CD4-positive, alpha-beta T cell treated with Interleukin-1 beta for 1 hour (primary cell): Measurements from ENCODE around the gene VPS8.
A peak's percentile ranks its signal among the peaks of the same experiment; 100 is the strongest.

Experiments
- DNase-seq, 2 donors: peaks; one replicate each; pipeline ENCODE4 v3.0.0-alpha.2; 2020 to 2022

The VPS8 gene, protein sequence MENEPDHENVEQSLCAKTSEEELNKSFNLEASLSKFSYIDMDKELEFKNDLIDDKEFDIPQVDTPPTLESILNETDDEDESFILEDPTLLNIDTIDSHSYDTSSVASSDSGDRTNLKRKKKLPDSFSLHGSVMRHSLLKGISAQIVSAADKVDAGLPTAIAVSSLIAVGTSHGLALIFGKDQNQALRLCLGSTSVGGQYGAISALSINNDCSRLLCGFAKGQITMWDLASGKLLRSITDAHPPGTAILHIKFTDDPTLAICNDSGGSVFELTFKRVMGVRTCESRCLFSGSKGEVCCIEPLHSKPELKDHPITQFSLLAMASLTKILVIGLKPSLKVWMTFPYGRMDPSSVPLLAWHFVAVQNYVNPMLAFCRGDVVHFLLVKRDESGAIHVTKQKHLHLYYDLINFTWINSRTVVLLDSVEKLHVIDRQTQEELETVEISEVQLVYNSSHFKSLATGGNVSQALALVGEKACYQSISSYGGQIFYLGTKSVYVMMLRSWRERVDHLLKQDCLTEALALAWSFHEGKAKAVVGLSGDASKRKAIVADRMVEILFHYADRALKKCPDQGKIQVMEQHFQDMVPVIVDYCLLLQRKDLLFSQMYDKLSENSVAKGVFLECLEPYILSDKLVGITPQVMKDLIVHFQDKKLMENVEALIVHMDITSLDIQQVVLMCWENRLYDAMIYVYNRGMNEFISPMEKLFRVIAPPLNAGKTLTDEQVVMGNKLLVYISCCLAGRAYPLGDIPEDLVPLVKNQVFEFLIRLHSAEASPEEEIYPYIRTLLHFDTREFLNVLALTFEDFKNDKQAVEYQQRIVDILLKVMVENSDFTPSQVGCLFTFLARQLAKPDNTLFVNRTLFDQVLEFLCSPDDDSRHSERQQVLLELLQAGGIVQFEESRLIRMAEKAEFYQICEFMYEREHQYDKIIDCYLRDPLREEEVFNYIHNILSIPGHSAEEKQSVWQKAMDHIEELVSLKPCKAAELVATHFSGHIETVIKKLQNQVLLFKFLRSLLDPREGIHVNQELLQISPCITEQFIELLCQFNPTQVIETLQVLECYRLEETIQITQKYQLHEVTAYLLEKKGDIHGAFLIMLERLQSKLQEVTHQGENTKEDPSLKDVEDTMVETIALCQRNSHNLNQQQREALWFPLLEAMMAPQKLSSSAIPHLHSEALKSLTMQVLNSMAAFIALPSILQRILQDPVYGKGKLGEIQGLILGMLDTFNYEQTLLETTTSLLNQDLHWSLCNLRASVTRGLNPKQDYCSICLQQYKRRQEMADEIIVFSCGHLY (N-terminal part only)

DNA sequence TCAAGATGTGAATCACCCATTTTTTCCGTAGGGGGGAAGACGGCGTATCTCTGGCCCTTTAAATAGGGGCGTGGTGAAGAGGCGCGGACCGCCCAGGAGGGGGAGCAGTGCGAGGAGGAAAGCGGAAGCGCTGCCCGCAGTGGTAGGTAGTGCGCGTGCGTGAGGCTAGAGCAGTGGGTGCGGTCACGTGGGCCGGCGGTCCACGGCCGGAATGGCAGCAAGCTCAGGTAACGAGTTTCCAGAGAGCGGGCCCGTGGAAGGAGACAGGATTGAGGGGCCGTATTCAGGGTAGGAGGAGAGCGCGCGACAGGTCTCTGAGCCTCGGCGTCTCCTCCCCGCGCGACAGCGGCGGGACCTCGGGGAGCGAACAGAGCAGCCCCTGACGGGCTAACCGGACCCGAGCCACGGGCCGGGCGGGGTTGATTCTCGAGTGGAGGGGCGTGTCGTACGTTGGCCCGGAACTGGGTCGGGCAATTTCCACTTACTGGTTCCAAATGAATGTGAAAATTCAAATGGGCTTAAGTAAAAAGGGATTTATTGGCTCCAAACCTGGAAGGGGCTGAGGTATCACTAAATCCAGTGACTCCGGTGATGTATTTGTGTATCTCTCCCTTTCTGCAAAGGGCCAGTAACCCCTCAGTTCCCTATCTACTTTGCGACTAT is at the start of gene VPS8:
TSS of gene VPS8 (plus strand) at position 168 of the 663 bp plus-strand sequence. CDS start 12,467 bp downstream, outside the sequence.
- peak; percentile 96 for DNase-seq

DNA sequence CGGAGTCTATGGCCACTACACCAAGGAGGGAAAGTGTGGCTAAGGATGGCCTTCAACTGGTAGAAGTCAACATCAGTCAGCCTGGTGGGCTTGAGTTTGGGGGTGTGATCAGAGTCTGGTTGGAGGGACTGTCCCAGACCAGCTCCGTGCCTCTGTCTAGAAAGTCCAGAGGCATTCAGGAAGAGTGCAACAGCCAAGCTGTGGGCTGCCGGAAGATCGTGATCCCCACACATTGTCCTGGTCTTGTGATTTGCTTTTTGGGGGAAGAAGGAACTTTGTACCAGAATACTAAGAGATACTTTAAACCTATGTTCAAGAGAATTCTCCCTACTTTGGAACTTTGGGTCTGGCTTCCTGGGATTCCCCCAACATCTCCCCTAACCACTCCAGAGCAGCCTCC is 47.8 kb upstream of the VPS8 start:
- no peak for DNase-seq

DNA sequence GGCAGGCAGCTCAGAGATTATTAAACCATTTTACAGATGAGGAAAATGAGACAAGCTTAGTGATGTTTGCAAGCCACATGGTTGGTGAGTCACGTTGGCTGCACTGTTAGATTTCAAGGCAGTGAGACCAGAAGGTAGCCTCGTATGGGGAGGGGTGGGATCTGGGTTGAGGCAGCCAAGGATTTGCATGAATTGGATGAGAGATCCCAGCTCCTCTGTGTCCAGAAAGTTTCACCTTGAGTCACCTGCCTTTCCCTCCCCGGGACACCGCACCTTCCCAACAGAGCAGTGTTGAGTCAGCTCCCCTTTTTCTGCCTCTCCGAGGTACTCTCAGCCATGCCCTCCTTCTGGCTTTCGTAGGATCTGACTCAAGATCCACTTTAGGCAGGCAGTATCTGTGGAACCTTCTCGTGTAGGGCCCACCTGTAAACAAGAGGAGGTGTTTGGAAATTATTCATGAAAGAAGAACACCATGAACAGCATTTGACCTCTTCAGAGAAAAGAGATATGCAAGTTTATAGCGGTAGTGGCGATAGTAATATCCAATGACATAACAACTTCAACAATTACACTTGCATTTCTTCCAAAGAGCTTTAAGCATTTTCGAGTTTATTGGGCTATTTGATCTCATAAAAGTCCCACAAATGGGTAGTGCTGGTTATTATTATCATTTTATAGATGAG is 46.8 kb upstream of the VPS8 start:
- no peak for DNase-seq

DNA sequence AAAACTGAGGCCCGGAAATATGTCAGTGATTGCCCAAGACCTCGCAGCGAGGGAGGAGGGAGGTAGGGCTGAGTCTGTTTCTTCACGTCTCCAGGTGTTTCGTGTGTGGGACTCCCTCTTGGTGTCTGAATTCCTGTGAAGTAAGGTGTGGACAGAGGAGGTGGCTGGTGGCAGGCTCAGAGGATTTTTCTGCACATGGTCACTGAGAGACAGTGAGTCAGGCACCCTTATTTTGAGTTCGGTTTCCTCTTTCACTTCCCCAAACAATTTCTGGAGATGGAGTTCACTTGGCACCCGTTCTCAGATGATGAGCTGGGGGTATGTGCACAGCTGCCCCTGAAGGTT is 46.3 kb upstream of the VPS8 start:
- DNase-seq = peak in 1 of 2 donors; percentile 27

DNA sequence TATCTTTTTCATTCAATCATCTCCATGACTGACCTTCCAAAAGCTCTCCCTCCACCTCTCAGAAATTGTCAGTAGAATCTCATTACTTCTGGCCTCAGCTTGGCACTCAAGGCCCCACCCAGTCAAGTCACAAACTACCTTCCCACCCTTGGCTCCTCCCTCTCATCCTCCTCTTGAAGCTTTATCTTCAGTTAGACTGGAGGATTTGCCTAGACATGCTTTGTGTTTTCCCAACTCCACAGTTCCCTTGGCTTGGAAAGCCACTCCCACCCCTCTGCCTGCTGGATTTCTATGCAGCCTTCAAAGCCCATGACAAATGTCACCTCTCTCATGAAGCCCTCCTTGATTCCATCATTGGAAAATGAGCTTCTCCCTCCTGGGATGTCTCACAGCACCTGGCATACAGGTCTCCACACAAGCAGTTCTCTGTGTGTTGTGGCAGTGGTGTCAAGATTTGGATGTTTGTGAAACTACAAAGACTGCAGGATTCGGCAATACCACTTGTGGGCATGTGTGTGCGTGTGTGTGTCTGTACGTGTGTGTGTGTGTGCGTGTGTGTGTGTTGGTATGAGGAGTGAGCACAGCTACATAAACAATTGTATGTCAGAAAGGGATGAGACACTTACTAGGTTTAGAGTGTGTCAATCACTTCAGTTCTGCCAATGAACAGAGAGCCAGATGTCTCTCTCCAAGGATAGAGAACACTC is 45.3 kb upstream of the VPS8 start:
- DNase-seq = no peak

DNA sequence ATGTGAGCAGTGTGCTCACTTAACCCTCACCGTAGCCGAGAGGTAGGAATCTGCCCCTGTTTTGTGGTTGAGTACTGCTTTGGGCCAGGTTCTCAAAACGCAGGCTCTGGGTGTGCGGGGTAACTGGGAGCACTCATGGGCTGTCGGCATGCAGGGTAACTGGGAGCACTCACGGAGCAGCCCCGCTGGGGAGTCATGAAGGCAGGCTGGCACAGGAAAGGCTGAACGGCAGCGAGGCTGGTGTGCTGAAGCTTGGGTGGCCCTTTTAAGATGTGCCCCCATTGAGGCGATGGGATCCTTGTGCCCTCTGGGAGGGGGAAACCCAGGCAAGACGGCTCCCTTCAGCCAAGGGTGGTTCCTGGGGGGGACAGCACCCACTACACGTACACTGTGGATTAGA is 44.6 kb upstream of the VPS8 start:
- no peak for DNase-seq

DNA sequence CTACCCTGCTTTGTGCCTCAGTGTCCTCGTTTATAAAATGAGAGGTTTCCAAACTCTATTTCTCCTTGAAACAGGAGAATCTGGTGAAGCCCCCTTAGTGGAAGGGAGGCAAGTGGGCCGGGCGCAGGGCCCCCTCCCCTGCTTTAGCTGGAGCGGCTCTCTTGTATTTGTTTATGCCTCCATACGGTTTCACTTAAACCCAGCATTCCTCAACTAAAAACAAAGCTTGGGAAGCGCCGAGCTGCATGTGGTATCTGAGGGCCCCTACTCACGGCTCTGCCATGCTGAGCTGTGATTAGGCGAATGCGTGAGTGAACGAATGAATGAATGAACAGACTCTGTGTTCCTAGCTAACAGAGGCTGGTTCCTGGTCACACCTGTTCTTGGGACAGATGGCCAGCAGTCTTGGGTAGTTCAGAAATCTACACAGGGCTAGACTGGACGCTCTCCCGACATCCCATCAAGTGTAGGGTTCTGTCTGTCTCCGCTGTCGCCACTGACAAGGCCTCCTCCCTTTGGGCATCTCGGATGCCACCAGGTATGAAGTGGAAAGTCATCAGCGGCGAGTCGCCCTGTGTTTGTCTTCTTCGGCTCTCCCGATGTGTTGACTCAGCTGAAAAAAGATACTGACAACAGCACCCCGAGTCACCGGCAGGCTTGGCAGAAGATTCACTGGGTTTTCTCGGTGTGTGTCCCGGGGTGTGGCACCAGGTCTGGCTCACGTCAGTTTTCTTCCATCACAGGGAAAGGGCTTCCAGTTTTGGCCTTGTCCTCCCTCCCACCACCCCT is 42.4 kb upstream of the VPS8 start:
- no peak for DNase-seq

DNA sequence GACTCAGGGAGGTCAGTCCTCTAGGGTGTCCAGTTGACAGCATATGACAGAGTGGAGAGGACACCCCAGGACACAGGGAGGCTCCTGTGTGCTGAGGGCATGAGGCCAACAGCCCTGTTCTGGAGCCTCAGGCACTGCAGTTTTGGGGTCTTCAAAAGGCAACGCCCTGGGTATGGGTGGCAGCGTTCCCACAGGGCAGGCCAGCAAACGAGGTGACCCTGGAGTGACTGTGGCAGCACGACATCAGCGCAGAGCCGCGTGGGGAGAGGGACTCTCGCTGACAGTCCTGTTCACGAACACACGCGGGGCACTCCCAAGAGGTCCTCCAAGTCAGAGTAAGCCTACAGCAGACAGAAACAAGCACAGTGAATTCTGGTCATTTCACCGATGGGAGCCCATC is 41.4 kb upstream of the VPS8 start:
- DNase-seq = no peak

DNA sequence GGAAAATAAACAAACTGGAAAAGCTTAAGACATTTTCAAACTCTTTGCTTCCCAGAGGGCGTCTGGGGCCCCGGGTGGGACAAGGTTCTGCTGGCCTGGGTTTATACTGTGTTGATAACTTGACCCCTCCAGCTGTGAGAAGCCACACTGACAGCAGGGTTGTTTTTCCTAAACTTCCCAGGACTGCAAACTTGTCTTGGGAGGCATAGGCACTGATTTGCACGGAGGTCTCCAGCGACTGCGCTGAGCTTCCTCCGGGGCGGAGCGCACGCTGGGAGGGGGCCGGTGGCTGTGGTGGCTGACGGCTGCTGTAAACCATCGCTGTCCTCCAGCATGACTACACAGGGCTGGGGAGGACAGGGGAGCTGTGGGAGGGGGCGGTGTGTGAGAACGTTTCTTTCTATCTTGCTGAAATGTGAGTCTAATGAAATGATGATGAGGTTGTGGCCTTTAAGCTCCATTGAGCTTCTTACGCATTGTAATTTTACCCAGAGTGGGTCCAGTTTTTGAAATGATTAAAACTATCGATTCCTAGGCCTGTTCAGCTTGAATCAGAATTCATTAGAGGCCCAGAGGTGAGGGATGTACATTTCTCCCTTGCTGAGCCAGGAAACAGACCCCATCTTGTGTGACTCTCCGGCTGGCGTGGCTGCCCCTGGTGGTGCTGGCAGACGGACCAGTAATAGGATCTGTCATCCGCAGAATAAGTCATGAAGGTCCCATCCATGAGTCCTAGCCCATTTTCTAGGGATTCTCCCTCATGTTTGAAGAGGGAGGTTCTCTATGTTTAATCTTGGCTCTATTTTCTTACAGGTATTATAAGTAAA is 40.5 kb upstream of the VPS8 start:
- no peak for DNase-seq

DNA sequence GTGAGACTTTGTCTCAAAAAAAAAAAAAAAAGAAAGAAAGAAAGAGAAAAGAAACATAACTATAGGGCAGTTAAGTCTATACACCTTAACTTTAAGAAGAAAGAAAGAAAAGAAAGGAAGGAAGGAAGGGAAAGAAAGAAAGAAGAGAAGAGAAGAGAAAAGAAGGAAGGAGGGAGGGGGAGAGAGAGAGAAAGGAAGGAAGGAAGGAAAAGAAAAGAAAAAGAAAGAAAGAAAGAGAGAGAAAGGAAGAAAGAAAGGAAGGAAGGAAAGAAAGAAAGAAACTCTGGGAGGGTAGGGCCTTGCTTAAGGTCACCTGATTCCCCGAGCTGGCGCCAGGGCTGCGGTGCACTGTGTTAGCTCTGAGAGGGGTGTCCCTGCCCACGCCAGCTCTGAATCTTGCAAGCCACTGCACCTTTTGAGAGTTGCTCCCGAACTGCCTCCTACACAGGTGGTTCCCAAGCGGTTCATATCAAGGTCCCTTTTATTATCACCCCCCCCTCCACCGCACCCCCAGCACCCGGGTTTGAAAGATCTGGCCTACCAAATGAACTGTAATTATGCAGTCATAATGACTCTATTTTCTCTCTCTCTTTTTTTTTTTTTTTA is 39.2 kb upstream of the VPS8 start:
- DNase-seq = no peak

DNA sequence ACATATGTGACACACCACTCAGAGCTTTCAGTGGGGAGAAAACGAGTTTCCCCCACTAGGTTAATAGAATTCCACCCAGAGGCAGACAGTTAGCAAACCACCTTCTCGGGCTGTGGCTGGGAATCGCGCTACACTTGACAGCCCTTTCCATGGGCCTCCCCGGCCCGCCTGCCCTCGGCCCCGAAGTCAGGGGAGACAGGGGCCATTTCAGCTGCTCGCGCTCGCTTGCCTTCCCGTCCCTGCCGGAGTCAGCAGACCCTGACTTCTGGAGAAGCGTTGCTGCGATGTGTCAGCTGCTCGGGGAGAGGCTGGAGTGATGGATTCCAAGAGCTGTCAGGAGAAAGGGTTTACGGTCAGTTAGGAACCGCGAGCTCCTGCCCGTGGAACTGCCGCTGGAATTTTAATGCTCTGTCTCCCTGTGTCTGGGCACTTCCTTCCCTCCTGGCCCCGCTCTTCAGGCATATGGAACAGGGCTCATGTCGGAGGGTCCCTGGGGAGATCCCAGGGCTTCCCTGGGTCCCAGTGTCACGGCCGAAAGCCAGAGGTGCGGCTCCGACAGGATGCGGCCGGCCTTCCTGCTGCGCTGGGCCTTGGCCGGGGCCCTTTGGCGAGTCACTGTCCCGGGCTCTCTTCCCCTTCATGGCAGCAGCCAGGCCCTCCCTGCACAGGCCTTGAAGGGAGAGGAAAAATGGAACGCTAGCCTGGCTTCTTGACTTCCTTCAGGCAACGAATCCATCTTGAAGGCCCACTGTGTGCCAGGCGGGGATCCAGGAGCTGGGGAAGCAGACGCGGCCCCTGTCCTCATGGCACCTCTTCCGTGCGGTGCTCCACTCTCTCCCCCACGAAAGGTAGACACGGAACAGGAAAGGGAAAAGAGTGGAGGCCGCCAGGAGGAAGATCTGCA is 38.4 kb upstream of the VPS8 start:
- no peak for DNase-seq

DNA sequence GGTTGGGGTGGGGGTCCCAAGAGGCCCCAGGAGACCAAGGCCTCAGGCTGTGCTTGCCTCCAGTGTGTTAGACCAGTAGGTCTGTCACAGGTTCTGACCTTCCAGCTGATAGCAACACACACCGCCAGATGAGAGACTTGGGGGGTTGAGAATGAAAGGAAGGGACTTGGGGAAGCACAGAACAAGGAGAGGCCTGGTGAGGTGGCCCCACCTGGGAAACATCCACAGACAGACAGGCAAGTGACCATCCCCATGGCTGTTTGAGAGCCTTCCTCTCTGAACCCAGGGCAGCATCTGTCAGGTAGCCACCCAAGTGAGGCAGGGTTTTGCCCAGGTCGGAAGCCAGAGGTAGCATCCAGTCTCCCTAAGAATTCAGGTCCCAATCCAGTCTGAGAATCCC is 35.0 kb upstream of the VPS8 start:
- no peak for DNase-seq

DNA sequence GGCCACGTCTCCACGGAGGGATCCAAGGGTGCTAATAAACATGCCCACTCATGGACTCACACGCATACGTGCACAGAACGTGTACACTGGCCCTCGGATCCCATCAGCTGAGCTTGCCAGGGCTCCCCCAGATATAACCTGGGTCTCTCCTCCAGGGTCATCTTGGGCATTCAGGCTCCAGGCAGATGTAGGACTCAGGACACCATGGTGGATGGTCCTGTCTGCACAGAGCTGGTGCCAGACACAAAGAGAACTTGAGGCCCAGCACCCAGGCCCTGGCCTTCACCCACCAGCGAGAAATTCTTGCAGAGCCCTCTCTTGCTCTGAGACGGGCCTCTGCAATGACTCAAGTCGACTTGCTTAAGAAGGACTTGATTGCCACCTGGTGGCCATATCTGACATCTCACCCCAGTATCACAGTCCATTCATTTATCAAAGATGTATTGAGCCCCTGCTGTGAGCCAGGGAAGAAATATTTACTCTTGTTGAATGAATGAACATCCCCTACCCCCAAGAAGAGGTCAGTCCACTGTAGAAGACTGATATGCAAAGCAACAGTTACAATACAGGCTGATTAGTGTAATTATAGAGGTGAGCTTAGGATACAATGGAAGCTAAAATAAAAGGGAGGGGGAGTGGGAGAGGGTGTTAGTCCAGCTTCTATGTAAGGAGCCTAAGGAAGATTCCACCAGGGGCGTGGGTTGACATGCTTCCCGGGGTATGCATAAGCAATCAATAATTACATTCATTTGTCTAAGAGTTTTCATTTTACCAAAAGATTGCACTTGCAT is 34.2 kb upstream of the VPS8 start:
- DNase-seq = peak; percentile 85 to 87

DNA sequence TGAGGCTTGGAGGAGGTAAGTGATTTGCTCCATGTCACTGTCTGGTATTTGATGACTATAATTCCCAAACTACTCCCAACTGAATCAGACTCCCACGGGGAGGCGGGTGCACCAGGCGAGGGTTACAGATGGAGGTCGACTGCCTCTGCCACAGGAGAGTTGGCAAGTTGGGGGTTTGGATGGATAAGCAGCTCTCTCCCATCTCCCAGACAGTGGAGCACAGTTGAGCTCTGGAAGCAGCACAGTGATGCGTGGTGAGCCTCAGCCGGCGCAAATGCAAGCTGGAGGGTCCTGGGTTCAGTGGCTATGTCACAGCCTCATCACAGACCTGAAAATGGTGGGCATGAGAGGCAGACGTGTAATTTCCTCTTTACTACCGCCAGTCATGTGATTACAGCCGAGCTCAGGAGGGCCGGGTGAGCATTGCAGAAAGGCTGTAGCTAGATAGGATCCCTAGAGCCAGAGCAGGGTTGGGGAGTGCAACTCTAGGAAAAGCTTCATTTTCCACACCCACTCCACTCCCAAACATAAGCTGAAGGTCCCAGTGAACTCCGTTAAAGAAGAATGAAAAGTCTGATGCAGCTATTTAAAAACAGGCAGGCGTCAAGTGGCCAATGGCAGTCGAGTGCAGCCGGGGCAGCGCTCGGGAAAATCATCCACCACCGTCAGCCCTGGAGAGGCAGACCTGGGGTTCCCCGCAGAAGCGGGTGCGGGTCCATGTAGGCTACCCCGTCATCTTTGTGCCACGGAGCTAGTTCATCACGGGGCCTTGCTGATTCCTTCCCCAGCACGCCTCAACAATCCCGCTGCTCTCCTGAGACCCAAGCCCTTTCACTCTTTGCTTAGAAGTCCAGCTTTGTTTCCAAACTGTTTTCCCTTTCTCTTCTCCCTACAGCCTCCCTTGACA is 33.3 kb upstream of the VPS8 start:
- no peak for DNase-seq

DNA sequence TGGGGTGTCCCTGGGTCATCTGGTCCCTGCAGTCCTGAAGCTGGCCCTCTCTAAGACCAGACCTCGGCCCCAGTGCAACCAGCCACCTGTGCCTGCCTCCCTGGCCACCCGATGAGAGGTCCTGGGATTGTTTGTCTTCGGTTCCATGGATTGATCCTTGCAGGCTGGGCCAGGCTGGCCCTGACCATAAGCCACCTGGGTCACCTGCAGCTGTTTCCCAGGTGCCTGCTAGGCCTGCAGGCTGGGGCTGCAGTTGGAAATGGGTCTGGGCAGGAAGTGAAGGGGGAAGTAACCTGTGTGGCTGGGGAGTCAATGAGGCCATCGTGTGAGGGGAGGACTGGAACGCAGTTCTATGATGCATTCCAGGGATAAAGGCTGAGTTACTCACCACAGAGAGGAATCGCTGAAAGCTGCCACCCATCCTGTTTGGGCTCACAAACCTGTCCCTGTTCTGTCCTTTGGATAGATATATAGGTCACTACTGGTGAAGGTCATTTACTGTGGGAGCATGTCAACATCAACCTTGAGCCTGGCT is 30.9 kb upstream of the VPS8 start:
- no peak for DNase-seq

DNA sequence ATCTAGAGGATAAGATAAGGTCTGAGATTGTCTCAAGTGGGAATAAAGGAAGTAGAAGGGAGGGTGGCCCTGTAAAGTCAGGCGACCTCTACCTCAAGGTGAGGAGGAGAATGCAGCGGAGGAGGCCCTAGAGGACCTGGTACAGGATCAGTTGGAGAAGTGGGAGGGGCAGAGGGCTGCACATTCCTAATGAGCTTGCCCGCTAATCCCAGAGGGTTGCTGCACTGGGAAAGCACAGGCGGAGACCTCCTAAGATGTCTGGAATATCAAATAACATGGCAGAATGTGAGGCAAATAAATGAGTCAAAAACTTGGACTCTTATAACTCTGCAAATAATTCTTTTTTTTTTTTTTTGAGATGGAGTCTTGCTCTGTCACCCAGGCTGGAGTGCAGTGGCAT is 30.2 kb upstream of the VPS8 start:
- DNase-seq = no peak
